ENCODE measurements around the gene PPP1R2.
"Not testable (repeated sequence)": the region's sequence is repeated elsewhere in the genome, so short reads cannot be mapped to it uniquely, and the experiment has no call there.

- not testable (repeated sequence) for TF ChIP-seq ZNF550 (CRISPR knock-in tag; IDR thresholded peaks at IDR 0.05; ENCODE audit: borderline replicate concordance); REPIN1 (CRISPR knock-in tag; IDR thresholded peaks at IDR 0.05; ENCODE audit: borderline replicate concordance, low read depth); EP300 (IDR thresholded peaks at IDR 0.05; ENCODE audit: low read depth in 2 of 2, low read length in 2 of 2); EP300 (CRISPR knock-in tag; IDR thresholded peaks at IDR 0.05; ENCODE audit: borderline replicate concordance); CTCF (CRISPR knock-in tag; IDR thresholded peaks at IDR 0.05)
These were observed 68.0 kb downstream of the PPP1R2 start for GRCh38 chr3:195475116-195475515.
